ENCODE measurements around the gene RPTOR.

Gene RPTOR

GRCh38 chr17:80986816-80987475 lies 442.3 kb downstream of the RPTOR start:
- H3K4me3 ChIP-seq (ENCODE audit: control insufficient read depth, low read depth, low read length) = no peak overlapping the region
- no peak for TF ChIP-seq CTCF (IDR thresholded peaks at IDR 0.05; ENCODE audit: control insufficient read depth, insufficient read depth, low read depth, low read length, missing control alignments)
- no peak for DNase-seq (ENCODE audit: low read depth)

- H3K4me3 ChIP-seq (ENCODE audit: control insufficient read depth, low read depth, low read length) = no peak overlapping the region
- TF ChIP-seq CTCF (IDR thresholded peaks at IDR 0.05; ENCODE audit: control insufficient read depth, insufficient read depth, low read depth, low read length, missing control alignments) = no peak
- DNase-seq (ENCODE audit: low read depth) = no peak
These were observed 443.4 kb downstream of the RPTOR start for GRCh38 chr17:80987941-80988461.

- no peak overlapping the region for H3K4me3 ChIP-seq (ENCODE audit: control insufficient read depth, low read depth, low read length)
These were observed 444.9 kb downstream of the RPTOR start for GRCh38 chr17:80989586-80989913.

GRCh38 chr17:80990921-80991644 lies 446.4 kb downstream of the RPTOR start:
- TF ChIP-seq CTCF (IDR thresholded peaks at IDR 0.05; ENCODE audit: control insufficient read depth, insufficient read depth, low read depth, low read length, missing control alignments) = no peak
- H3K4me3 ChIP-seq (ENCODE audit: control insufficient read depth, low read depth, low read length) = peak overlapping the region; percentile 52
- no peak for DNase-seq (ENCODE audit: low read depth)

More at GRCh38 chr17:80989586-80989913, 444.9 kb downstream of the RPTOR start:
- no peak for TF ChIP-seq CTCF (IDR thresholded peaks at IDR 0.05; ENCODE audit: control insufficient read depth, insufficient read depth, low read depth, low read length, missing control alignments)
- DNase-seq (ENCODE audit: low read depth) = no peak

- no peak for TF ChIP-seq CTCF (IDR thresholded peaks at IDR 0.05; ENCODE audit: control insufficient read depth, insufficient read depth, low read depth, low read length, missing control alignments)
- peak within 1 kb of the TSS; percentile 52 for H3K4me3 ChIP-seq (ENCODE audit: control insufficient read depth, low read depth, low read length)
- DNase-seq (ENCODE audit: low read depth) = no peak
These were observed 447.0 kb downstream of the RPTOR start, which contains the start of gene CHMP6 for GRCh38 chr17:80991645-80992076. TSS of gene CHMP6 (plus strand) at chr17:80991841. CDS start at chr17:80991919, 78 bp downstream.

- TF ChIP-seq CTCF (IDR thresholded peaks at IDR 0.05; ENCODE audit: control insufficient read depth, insufficient read depth, low read depth, low read length, missing control alignments) = no peak
- DNase-seq (ENCODE audit: low read depth) = no peak
- peak overlapping the region; percentile 52 for H3K4me3 ChIP-seq (ENCODE audit: control insufficient read depth, low read depth, low read length)
These were observed 447.7 kb downstream of the RPTOR start for GRCh38 chr17:80992077-80992947.
